T-helper 1 cell (primary cell): Measurements from ENCODE around the gene SEMA4B.
"Not testable (repeated sequence)": the region's sequence is repeated elsewhere in the genome, so short reads cannot be mapped to it uniquely, and the experiment has no call there.

Experiments used
- DNase-seq, 5 donors: peaks; one replicate each; pipeline ENCODE4 v3.0.0-alpha.2; 2012 to 2020

Gene SEMA4B

DNA sequence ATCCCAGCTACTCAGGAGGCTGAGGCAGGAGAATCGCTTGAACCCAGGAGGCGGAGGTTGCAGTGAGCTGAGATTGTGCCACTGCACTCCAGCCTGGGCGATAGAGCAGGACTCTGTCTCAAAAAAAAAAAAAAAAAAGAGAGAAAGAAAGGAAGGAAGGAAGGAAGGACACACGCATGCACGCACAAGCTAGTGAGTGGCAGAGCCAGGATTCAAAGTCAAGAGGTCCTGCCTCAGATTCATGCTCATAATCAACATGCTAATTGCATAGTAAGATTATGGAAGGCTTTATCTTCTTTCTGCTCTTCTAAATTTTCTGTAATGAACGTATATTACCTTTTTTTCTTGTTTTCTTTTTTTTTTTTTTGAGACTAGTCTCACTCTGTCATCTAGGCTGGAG is 59.6 kb downstream of the SEMA4B start:
- DNase-seq = not testable (repeated sequence)

DNA sequence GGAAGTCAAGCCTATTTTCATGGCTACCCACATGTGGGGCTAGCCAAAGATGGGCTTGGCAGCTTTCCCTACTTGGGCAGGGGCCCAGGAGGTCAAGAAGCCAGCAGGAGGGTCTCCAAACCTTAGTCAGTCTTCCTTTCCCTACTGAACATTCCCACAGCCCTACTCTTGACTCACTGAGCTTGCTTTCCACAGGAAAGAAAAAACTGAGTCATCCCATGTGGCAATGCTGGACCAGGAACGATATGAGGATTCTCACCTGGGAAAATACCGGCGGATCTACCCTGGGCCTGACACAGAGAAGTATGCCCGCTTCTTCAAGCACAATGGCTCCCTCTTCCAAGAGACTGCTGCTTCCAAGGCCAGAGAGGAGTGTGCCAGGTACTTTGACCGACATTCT is 60.7 kb downstream of the SEMA4B start:
- DNase-seq = no peak

DNA sequence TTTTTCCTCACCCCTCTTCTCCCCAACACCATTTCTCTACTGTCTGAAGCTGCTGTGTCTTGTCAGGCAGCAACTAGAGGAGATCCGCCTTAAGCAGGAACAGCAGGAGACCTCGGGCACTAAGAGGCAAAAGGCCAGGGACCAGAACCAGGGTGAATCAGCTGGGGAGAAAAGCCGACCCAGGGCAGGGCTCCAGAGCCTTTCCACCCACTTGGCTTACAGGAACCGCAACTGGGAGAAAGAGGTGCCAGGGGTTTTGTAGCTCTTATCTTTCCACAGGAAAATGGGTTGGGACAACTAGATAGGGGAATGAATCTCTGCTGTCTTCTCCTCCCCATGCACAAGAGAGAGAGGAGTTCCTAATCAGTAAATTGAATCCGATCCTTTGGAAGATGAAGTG is 61.3 kb downstream of the SEMA4B start:
- DNase-seq = no peak

DNA sequence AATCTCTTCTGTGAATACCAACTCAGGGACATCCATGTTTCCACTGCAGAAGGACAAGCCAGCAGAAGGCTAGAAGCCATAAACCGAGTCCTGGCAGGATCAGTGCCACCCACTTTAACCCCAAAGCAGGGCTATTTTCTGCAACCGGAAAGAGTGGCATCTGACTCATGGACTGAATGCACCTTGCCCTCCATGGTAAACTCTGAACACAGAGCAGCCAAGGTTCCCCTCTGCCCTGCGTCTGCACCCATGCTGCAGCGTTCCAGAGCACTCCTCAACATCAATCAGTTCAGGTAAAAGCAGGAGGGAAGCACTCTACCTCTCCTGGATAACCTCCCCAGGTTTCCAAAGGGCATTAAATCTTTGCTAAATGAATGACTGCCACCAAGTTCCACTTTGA is 63.5 kb downstream of the SEMA4B start:
- peak in 1 of 5 donors; percentile 63 for DNase-seq

DNA sequence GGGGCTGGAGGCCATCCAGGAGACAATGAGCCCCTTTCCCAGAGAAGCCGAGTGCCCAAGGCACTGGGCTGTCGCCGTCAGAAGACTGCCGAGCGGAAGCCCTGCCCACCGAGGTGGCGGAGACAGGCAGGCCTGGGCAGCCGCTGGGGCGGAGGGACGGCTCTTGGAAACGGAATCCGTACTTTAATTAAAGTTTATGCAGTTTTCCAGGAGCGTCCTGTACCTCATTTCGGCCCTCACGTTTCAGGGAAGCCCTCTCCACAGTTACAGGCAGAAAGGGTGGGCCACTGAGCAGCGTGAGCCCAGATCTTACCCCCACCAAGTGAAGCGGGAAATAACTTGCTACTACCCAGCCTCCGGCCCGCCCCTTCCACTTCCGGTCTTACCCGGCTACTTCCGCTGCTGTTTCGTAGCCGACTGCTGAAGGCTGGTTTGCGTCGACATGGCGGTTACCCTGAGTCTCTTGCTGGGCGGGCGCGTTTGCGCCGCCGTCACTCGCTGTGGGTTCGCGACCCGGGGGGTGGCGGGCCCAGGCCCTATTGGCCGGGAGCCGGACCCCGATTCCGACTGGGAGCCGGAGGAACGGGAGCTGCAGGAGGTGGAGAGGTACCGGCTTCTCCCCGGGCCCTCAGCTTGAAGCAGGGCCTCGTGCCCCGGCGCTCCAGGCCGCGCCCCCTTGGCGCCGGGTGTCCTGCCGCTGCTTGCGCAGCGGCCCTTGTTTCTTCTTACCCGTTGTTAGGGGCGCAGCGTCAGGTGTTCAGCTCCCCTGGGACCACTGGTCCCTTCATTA is 64.3 kb downstream of the SEMA4B start, which contains the start of gene NGRN:
NGRN (plus strand) TSS at position 402 of the 790 bp plus-strand sequence; CDS start at position 443, 41 bp downstream.
- peak; percentile 74 to 93 (median 83) for DNase-seq

DNA sequence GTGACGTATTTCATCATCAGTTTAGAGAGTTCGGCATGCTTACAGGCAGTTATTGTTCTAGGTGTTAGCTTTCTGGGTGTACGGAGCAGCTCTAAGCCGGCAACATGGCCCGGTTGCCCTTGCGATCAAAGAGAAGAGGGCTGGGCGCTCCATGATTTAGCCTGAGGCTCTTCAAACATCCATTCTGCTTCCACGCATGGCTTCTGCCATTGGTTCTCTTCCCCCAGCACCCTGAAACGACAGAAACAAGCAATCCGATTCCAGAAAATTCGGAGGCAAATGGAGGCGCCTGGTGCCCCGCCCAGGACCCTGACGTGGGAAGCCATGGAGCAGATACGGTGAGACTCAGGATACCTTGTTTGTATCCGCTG is 64.9 kb downstream of the SEMA4B start:
- peak in 4 of 5 donors; percentile 20 to 50 (median 33) for DNase-seq

DNA sequence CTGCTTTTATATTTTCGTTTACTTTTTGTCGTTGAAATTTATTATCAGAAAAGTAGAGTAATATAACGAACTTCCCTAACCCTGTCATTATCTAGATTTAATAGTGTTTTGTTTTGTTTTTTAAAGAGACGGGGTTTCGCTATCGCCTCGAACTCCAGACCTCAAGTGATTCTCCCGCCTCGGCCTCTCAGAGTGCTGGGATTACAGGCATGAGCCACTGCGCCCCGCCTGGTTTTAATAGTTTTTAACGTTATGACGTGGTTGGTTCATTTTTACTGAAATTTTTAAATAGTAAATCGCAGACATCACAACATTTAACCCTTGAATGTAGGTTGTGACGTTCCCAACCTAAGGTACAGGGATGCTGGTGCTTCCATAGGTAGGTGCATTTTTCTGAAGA is 65.4 kb downstream of the SEMA4B start:
- peak in 2 of 5 donors; percentile 26 to 27 for DNase-seq

DNA sequence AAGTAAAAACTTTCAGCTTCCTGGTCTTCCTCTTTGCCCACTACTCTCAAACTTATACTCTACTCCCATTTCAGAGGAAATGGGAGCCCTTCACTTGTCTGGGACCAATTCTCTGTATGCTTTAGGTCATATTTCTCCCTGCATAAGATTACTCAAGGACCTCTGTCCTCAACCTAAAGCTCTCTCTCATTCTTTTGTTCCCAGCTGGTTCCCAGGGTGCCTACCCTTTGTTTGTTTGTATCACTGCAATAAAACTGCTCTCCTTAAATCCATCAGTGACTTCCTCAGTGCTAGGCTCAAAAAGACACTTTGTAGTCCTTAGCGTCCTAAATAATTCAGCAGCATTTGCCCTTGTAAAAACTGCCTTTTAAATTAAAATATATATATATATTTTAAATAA is 67.3 kb downstream of the SEMA4B start:
- no peak for DNase-seq

DNA sequence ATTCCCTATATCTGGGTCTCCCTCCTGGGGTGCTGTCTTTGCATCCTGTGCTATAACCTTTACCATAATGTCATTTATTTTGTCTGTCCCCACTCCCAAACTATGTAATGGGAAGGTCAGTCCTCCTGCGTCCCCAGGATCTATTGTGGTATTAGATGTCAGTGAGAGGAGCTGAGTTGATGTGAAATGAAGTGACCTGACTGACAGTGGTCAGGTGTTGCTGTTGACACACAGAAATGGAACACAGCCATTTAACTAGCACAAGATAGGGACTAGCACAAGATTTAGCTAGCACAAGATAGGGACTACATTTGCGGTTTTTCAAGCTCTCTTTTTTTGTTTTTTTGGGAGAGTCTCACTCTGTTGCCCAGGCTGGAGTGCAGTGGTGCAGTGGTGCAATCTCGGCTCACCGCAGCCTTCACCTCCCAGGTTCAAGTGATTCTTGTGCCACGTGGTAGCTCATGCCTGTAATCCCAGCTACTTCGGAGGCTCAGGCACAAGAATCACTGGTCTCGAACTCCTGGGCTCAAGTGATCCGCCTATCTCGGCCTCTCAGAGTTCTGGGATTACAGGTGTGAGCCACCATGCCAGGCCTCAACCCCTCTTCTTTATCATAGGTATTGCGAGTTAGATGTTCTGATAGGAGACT is 69.5 kb downstream of the SEMA4B start:
- no peak for DNase-seq

DNA sequence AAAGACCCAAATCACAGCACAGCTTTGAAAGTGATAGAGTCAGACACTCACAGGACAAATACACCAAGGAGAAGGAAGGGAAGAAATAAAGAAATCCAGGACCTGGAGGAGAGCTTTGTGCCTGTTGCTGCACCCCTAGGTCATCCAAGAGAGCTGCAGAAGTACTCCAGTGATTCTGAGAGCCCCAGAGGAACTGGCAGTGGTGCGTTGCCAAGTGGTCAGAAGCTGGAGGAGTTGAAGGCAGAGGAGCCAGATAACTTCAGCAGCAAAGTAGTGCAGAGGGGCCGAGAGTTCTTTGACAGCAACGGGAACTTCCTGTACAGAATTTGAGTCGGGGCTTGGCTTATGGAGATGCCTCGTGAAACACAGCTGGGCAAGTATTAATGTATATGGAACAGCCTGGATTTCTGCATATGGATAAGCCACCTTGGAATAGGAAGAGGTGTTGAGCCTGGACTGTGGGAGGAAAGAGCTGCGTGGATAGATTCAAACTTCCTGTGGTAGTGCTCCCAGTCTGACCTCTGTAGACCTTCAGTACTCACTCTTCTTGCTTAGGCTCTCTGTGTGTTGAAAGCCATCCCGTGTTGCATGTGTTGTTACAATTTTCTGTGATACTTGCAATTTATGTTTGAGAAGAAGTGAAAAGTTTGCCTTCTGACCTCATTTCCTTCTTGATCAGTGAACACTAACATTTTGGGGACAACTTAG is 70.5 kb downstream of the SEMA4B start:
- no peak for DNase-seq

DNA sequence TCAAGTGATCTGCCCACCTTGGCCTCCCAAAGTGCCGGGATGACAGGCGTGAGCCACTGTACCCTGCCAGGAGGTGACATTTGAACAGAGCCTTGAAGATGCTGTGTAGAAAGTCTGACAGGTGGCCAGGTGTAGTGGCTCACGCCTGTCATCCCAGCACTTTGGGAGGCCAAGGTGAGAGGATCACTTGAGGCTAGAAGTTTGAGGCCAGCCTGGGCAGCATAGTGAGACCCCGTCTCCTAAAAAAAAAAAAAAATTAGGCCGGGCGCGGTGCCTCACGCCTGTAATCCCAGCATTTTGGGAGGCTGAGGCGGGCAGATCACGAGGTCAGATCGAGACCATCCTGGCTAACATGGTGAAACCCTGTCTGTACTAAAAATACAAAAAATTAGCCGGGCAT is 77.3 kb downstream of the SEMA4B start:
- not testable (repeated sequence) for DNase-seq
